ENCODE data around the gene CFAP299. TPM values are rescaled to one million over a fixed set of nuclear protein-coding genes. Genes with fewer than 3 reads are reported as not detected.

Gene CFAP299
- total and polyA plus RNA-seq, 3 experiments from 2014 or later: not detected

DNA sequence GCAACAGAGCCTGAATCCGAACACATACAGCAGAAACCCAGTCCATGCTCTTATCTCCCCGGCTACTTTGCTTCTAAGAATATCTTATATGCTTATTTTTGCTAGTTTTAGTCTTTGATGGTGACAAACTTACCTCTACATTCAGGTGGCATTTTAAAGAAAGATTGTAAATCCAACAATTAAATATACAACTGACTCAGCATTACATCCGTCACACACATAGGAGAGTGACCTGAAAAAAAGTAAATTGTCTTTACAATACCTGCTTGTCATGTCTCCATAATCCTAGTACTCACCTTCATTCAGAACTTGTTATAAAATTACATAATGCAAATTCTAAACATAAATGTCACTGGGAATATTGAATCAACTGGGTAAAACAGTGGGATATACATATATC is 664.4 kb downstream of the CFAP299 start:
- Histone ChIP-seq H3K27ac (ENCODE audit: low read depth, low read length) (no peak overlapping the region), H3K36me3 (ENCODE audit: insufficient read depth, low read length) (no peaks in the 10 kb centered on the region), H3K27me3 (ENCODE audit: insufficient read depth, low read length, poor library complexity, severe bottlenecking) (no peaks in the 10 kb centered on the region), H3K4me1 (ENCODE audit: insufficient read depth, low read length) (no peaks in the 10 kb centered on the region), H3K9me3 (ENCODE audit: low read length) (no peaks in the 10 kb centered on the region), H3K4me3 (ENCODE audit: low read length) (no peak overlapping the region)
- CTCF ChIA-PET: interaction anchor here (1.3 kb wide), 1 partner anchor 10 kb away, joined by 3 read pairs; no protein-coding TSS in a partner anchor
- no peaks in the 10 kb centered on the region for H3K36me3 Mint-ChIP-seq
- POLR2A ChIA-PET: no interaction called here
- H3K4me1 Mint-ChIP-seq: no peaks in the 10 kb centered on the region
- no peak overlapping the region for H3K4me3 Mint-ChIP-seq
- H3K27ac Mint-ChIP-seq: no peak overlapping the region
- peaks cover 4 to 26% of the 10 kb centered on the region in 2 donors for H3K27me3 Mint-ChIP-seq
- H3K9me3 Mint-ChIP-seq: no peaks in the 10 kb centered on the region
- DNase-seq: no peak

DNA sequence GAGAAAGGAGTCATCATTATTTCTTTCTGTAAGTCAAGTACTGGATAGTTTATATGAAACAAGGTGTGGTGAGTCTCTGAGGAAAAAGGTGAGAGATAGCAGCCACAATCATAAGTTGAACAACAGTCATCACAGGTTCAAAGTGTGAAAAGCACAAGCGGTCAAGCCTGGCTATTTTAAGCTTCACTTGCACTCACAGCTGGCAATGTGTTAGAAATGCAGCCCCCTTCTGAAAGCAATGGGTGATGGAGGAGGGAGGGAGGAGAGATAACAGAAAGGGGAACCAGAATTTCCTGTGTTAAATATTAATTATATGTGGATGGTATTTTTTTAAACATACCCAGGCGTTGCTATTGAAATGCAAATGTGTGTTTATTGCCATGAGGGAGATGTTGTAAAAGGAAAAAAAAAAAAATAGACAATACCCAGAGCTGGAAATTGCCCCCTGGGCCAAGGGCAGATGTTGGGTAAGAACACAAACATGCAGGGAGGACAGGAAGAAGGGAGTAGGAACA is 668.1 kb downstream of the CFAP299 start:
- no peak overlapping the region for H3K4me3 ChIP-seq (ENCODE audit: low read length)
- H3K27me3 ChIP-seq (ENCODE audit: insufficient read depth, low read length, poor library complexity, severe bottlenecking): no peaks in the 10 kb centered on the region
- Mint-ChIP-seq H3K36me3 (no peaks in the 10 kb centered on the region), H3K4me3 (no peak overlapping the region), H3K4me1 (no peaks in the 10 kb centered on the region), H3K9me3 (no peaks in the 10 kb centered on the region), H3K27ac (no peak overlapping the region), H3K27me3 (peaks cover 2 to 19% of the 10 kb centered on the region in 2 donors)
- no peak overlapping the region for H3K27ac ChIP-seq (ENCODE audit: low read depth, low read length)
- CTCF ChIA-PET: no interaction called here
- no peaks in the 10 kb centered on the region for H3K4me1 ChIP-seq (ENCODE audit: insufficient read depth, low read length)
- POLR2A ChIA-PET: interaction anchor here (0.6 kb wide), 1 partner anchor 15 kb away, joined by 4 read pairs; no protein-coding TSS in a partner anchor
- H3K36me3 ChIP-seq (ENCODE audit: insufficient read depth, low read length): no peaks in the 10 kb centered on the region
- no peaks in the 10 kb centered on the region for H3K9me3 ChIP-seq (ENCODE audit: low read length)
- DNase-seq: no peak

DNA sequence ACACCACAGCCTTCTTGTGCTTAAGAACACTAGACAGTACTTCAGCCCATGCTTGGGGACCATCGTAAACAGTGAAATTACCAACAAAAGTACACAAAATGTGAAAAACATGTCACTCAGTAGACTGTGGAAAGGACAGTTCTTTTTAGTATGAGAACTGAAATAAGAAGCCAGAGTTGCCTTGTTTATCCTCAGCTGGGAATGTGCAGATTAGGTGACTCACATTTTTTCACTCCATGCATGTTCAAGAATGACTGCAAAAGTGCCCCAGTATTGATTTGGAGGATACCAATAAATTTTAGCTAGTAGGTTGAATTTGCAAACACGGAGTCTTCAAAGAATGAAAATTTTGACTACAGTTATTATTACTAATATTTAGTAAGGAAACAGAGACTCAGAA is 671.9 kb downstream of the CFAP299 start:
- Histone ChIP-seq H3K4me3 (ENCODE audit: low read length) (no peak overlapping the region), H3K4me1 (ENCODE audit: insufficient read depth, low read length) (no peaks in the 10 kb centered on the region), H3K27me3 (ENCODE audit: insufficient read depth, low read length, poor library complexity, severe bottlenecking) (no peaks in the 10 kb centered on the region), H3K9me3 (ENCODE audit: low read length) (no peaks in the 10 kb centered on the region), H3K36me3 (ENCODE audit: insufficient read depth, low read length) (no peaks in the 10 kb centered on the region), H3K27ac (ENCODE audit: low read depth, low read length) (no peak overlapping the region)
- CTCF ChIA-PET: interaction anchor here (1.0 kb wide), 1 partner anchor 17 kb away, joined by 3 read pairs; no protein-coding TSS in a partner anchor
- POLR2A ChIA-PET: no interaction called here
- H3K27me3 Mint-ChIP-seq: peaks cover 2 to 19% of the 10 kb centered on the region in 2 donors
- no peak overlapping the region for H3K27ac Mint-ChIP-seq
- no peaks in the 10 kb centered on the region for H3K9me3 Mint-ChIP-seq
- no peaks in the 10 kb centered on the region for H3K36me3 Mint-ChIP-seq
- DNase-seq: no peak
- no peak overlapping the region for H3K4me3 Mint-ChIP-seq
- no peaks in the 10 kb centered on the region for H3K4me1 Mint-ChIP-seq

Other genes with a start within 250 kb of the CFAP299 start
- gene PRDM8, start 138.2 kb upstream of the CFAP299 start, total RNA-seq: 10 to 100 TPM; 10.9 to 12.7 TPM
- gene PRDM8, start 138.2 kb upstream of the CFAP299 start, polyA plus RNA-seq: 2.4 TPM
- not detected for gene FGF5, start 69.1 kb upstream of the CFAP299 start, total RNA-seq
- not detected for gene FGF5, start 69.1 kb upstream of the CFAP299 start, polyA plus RNA-seq

Data from CD8-positive, alpha-beta memory T cell (primary cell).